Measurements from ENCODE around the gene VWA5B1.

VWA5B1 gene

GRCh38 chr1:20322825-20323612, 32.3 kb downstream of the VWA5B1 start:
- DNase-seq: no peak

- no peak for DNase-seq
Measured at GRCh38 chr1:20323613-20323920, 32.9 kb downstream of the VWA5B1 start.

GRCh38 chr1:20324704-20325406, 34.2 kb downstream of the VWA5B1 start:
- no peak for DNase-seq

GRCh38 chr1:20325407-20325843, 34.8 kb downstream of the VWA5B1 start:
- DNase-seq: no peak

DNA sequence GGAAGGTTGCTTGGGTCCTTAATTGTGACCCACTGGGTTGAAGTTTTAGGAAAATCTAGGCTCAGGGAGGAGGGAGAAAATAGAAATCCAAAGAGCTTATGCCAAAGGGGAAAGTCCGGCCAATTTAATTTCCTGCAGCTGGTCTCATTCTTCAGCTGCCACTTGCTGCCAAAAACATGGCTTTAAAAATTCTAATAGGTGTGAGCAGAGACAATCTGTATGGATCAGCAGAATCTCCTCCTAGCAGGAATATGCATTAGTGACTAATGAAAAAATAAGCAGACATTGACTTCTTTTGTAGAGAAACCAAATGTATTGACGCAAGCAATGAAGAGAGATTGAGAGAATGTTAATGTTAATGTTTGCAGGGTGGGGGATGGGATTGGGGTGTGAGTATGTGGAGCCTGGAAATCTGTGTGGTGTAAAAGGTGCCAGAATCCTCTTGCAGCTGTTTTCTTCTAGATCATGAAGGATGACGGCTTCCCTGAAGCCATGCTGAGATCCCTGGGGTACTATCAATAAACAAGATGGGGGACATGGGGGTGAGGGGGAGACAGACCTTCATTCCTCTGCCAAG, 35.3 kb downstream of the VWA5B1 start:
- no peak for DNase-seq

DNA sequence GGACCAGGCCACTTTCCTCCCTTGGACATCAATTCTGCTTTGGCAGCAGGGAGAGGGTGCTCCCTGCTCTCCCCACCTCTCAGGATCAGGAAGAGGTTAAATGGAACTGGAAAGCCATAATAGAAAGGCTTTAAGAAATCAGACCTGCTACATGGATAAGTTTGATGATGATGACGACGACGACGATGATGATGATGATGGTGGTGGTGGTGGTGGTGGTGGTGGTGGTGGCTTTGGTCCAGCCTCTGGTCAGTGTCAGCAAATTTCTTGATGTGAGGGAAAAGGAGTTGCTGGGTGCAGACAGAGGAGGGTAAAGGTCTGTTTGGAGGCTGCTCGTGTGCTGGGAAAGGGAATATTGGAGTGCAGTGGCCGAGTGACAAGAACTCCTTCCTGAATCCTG, 36.8 kb downstream of the VWA5B1 start:
- no peak for DNase-seq

- DNase-seq: no peak
Measured at GRCh38 chr1:20328201-20328600, 37.5 kb downstream of the VWA5B1 start.

- no peak for DNase-seq
Measured at GRCh38 chr1:20329793-20330542, 39.3 kb downstream of the VWA5B1 start.

DNA sequence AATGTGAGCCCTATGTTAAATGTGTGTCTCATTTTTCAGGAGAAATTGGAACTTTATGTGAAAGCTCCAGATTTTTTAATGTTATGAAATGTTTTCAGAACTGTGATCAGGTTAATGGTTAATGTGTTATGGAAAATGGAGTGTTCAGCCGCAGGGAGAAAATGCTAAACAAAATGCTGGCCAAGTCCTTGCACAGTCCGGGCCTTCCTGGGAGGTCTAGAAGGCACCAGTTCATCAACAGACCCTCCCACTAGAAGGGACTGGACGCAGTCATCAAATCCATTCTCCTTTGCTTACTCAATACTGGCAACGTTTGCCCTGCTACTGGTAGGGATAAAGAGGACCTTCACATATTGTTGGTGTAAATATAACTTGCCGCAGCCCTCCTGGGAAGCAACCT, 43.4 kb downstream of the VWA5B1 start:
- no peak for DNase-seq

DNA sequence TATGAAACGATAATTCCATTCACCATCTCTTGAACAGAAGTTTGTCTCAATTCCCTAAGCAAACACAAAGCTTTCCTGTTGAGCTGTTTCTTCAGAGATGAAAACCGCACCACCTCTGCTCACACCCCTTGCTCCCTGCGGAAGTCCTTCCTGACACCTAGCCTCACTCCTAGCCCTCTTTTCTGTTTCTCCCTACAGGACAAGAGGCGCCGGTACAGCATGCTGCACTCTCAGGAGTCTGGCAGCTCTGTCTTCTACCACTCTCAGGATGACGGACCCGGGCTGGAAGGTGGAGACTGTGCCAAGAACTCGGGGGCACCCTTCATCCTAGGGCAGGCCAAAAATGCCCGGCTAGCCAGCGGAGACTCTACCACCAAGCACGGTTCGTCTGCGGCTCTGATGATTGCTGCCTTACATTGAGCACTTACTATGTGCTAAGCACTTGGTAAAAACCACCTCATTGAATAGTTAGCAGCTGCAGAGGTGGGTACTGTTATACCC, 45.5 kb downstream of the VWA5B1 start:
- DNase-seq: no peak

DNA sequence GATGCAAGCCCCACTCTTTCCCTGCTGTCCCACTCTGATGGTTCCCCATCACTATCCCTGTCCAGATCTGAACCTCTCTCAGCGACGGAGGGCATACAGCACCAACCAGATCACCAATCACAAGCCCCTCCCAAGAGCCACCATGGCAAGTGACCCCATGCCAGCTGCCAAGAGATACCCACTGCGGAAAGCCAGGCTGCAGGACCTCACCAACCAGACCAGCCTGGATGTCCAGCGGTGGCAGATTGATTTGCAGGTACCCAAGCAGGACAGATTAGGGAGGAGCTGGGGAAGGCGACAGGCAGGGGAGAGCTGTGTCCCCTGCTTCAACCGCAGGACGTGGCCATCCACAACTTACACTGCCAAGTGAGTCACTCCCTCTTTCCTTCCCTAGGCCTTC, 46.9 kb downstream of the VWA5B1 start:
- DNase-seq: no peak

- DNase-seq: peak; percentile 73
Measured at GRCh38 chr1:20339811-20340457, 49.3 kb downstream of the VWA5B1 start.

DNA sequence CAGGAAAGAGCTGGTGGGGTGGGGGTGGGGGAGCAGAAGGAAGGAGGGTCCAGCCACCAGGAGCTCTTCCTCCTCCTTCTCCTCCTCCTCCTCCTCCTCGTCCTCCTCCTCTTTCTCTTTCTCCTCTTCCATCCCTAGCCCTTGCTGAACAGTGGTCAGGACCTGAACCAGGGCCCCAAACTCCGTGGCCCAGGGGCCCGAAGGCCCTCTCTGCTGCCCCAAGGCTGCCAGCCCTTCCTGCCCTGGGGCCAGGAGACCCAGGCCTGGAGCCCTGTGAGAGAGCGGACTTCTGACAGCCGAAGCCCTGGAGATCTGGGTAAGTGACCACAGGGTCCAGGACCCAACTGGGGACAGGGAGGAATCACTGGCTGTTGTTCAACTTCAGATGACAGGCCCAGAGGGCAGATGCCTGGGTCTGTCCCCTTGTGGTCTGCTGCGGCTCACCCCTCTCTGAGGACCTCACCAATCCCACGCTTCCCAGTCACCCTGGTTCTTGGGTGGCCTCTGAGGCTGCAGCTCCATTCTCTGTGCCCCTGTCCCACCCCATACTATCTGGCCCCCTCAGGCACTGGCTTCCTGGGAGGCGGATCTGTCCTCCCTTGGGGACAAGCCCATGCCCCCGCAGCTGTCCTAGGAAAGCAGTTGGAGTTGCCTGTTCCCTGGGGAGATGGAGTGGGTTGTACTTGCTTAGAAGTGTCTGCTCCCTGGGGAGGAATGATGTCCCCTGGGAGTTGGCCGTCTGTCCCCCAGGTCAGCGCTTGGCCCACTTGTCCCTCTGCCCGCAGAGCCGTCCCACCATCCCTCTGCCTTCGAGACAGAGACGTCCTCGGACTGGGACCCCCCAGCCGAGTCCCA, 51.8 kb downstream of the VWA5B1 start:
- DNase-seq: no peak

DNA sequence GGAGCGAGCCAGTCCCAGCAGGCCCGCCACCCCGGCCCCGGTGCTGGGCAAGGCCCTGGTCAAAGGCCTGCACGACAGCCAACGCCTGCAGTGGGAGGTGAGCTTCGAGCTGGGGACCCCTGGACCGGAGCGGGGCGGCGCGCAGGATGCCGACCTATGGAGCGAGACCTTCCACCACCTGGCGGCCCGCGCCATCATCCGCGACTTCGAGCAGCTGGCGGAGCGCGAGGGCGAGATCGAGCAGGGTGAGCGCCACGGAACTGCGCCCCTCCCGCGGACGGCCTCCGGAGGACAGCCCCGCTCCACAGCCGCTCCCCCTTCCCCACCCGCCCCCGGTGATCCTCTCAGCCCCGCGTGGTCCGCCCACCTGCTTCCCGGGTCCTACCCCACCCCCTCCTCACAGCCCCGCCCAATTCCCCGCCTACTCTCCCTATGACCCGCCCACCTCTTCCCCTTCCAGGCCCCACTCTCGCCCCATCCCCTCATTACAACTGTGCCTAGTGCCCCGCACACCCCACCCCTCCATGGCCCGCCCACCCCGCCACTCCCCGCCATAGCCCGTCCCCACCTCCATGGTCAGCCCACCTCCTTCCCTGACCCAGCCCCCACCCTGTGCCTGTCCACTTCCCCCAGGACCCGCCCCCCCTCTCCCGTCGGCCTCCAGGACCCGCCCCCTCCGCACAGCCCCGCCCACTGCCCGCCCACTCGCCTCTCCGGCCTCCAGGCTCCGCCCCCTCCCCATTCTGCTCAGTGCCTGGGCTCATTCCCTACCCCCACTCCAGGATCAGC, 52.7 kb downstream of the VWA5B1 start:
- DNase-seq: no peak

- DNase-seq: no peak
Measured at GRCh38 chr1:20343938-20344302, 53.2 kb downstream of the VWA5B1 start.

GRCh38 chr1:20344738-20345137, 54.1 kb downstream of the VWA5B1 start:
- DNase-seq: no peak

- DNase-seq: no peak
Measured at GRCh38 chr1:20345419-20345818, 54.7 kb downstream of the VWA5B1 start.

- no peak for DNase-seq
Measured at GRCh38 chr1:20346433-20346832, 55.8 kb downstream of the VWA5B1 start.

DNA sequence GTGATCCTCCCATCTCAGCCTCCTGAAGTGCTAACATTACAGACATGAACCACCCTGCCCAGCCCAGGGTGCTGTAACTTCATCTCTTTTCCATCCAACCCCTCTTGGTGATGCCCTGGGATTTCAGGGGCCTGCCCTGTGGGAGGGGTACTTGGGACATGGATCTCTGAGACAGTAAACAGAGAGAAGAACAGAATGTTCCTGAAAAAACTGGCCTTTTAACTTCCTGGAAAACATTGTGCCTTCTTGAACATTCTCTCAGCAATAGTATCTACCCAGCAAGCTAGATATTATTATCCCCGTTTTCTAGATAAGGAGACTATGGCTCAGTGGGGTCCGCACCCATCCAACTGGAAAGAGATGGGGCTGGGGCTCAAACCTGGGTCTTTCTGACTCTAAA, 57.0 kb downstream of the VWA5B1 start:
- no peak for DNase-seq

DNA sequence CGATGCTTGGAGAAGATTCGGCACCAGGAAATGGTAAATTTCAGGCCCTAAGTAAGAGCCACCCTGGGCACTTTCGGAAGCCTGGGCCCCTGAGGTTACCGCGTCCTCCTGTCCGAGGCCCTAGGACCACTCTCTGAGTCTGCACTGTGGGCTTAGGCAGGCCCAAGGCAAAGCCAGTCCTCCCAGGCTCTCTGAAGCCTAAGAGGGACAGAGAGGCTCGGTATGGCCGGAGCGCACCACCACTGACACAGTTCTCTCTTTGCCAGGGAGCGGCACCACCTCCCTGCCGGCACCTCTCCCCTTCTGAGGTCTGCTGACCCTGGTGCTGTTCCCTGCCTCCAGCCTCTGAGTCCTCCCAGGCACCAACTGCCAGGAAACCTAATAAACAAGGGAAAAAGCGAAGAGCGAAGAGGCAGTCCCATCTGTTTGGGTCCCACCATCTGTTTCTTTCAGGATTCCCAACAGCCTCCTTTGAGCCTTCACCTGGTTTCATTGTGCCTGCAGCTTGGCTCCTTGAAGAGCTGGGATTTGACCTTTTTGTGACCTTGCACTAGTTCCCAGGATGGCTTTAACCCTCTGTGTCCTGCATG, 57.7 kb downstream of the VWA5B1 start:
- peak; percentile 94 for DNase-seq

- DNase-seq: no peak
Measured at GRCh38 chr1:20349561-20349960, 58.9 kb downstream of the VWA5B1 start.
